DOHH2 (cell line): ENCODE measurements around the gene FBXO31.

ENCODE experiments used
- H3F3A ChIP-seq: fragments of 200-600 bp; sonication (generic), shearing (Covaris generic); 2 replicates; pipeline ENCODE4 v1.6.0; 2016; ENCODE audit warnings: antibody characterized with exemption, mild to moderate bottlenecking; ENCODE audit not compliant: control insufficient read depth, insufficient read depth
- H3K27ac ChIP-seq: fragments of 200-600 bp; sonication (generic); 2 replicates; pipeline ENCODE4 v1.5.1; 2014; ENCODE audit warnings: low read depth, mild to moderate bottlenecking, low read length, moderate library complexity
- H3K27me3 ChIP-seq: fragments of 200-600 bp; sonication (generic); 2 replicates; pipeline ENCODE4 v1.6.1; 2014; ENCODE audit warnings: mild to moderate bottlenecking, low read length, mixed read lengths; ENCODE audit not compliant: control insufficient read depth
- H3K36me3 ChIP-seq: fragments of 200-600 bp; sonication (generic); 2 replicates; pipeline ENCODE4 v1.6.1; 2014; ENCODE audit warnings: mild to moderate bottlenecking, low read length, moderate library complexity, mixed read lengths; ENCODE audit not compliant: control insufficient read depth
- H3K4me1 ChIP-seq: fragments of 200-600 bp; sonication (generic); 2 replicates; pipeline ENCODE4 v1.6.1; 2014; ENCODE audit warnings: mild to moderate bottlenecking, low read length, mixed read lengths; ENCODE audit not compliant: control insufficient read depth
- H3K4me2 ChIP-seq: fragments of 200-600 bp; sonication (generic); 2 replicates; pipeline ENCODE4 v1.6.0; 2014; ENCODE audit warnings: mild to moderate bottlenecking, low read length, moderate library complexity
- H3K4me3 ChIP-seq: fragments of 200-600 bp; sonication (generic); 2 replicates; pipeline ENCODE4 v1.5.1; 2014; ENCODE audit warnings: mild to moderate bottlenecking, low read length, mixed read lengths
- H3K79me2 ChIP-seq: fragments of 200-600 bp; sonication (generic); 2 replicates; pipeline ENCODE4 v1.6.1; 2014; ENCODE audit warnings: mild to moderate bottlenecking, low read length, mixed read lengths; ENCODE audit not compliant: control insufficient read depth
- H3K9me2 ChIP-seq: fragments of 200-600 bp; sonication (generic); replicated peaks from 2 replicates; pipeline ENCODE4 v1.6.1; 2014; ENCODE audit warnings: mild to moderate bottlenecking, low read length, mixed read lengths; ENCODE audit not compliant: control insufficient read depth
- H3K9me3 ChIP-seq: fragments of 200-600 bp; sonication (generic); 2 replicates; pipeline ENCODE4 v1.6.1; 2014; ENCODE audit warnings: antibody characterized with exemption, low read length, mixed read lengths; ENCODE audit not compliant: control insufficient read depth, insufficient read depth
- H4K20me1 ChIP-seq: fragments of 200-600 bp; sonication (generic); 2 replicates; pipeline ENCODE4 v1.6.0; 2014; ENCODE audit warnings: low read depth, mild to moderate bottlenecking, antibody characterized with exemption, low read length, moderate library complexity; ENCODE audit not compliant: control insufficient read depth, insufficient read depth
- CTCF ChIP-seq: fragments of 200-600 bp; sonication (generic); IDR thresholded peaks from one replicate; pipeline ENCODE4 v1.5.1; 2014; ENCODE audit warnings: antibody characterized with exemption, mild to moderate bottlenecking, low read depth, low read length; ENCODE audit not compliant: poor library complexity, severe bottlenecking
- EZH2phosphoT487 ChIP-seq: fragments of 200-600 bp; sonication (generic); IDR thresholded peaks from 2 replicates; pipeline ENCODE4 v1.6.1; 2017; ENCODE audit warnings: borderline replicate concordance, mild to moderate bottlenecking, antibody characterized with exemption, low read length, moderate library complexity, mixed read lengths

Gene FBXO31

GRCh38 chr16:87351320-87351698 is 32.3 kb downstream of the FBXO31 start:
- TF ChIP-seq CTCF, result no peak
- TF ChIP-seq EZH2phosphoT487, result no peak
- Histone ChIP-seq H4K20me1 (no peaks in the 10 kb centered on the region), H3K27me3 (no peaks in the 10 kb centered on the region), H3K4me3 (no peak overlapping the region), H3K9me2 (no peaks in the 10 kb centered on the region), H3K4me2 (no peak overlapping the region), H3K79me2 (peaks cover 10% of the 10 kb centered on the region; the same call in 1 of the 2 replicates), H3K36me3 (peaks cover 8% of the 10 kb centered on the region; the same call in 1 of the 2 replicates), H3F3A (no peaks in the 10 kb centered on the region), H3K27ac (no peak overlapping the region), H3K9me3 (no peaks in the 10 kb centered on the region), H3K4me1 (no peaks in the 10 kb centered on the region)

- Histone ChIP-seq H3K27me3 (no peaks in the 10 kb centered on the region), H3K4me2 (no peak overlapping the region), H3K4me1 (peaks cover 3% of the 10 kb centered on the region), H3K9me2 (no peaks in the 10 kb centered on the region), H3K4me3 (no peak overlapping the region), H4K20me1 (no peaks in the 10 kb centered on the region), H3K36me3 (peaks cover 13% of the 10 kb centered on the region; the same call in 1 of the 2 replicates), H3K9me3 (no peaks in the 10 kb centered on the region), H3F3A (no peaks in the 10 kb centered on the region), H3K27ac (no peak overlapping the region), H3K79me2 (peaks cover 10% of the 10 kb centered on the region; the same call in 1 of the 2 replicates)
- TF ChIP-seq CTCF (no peak), EZH2phosphoT487 (no peak)
Measured at GRCh38 chr16:87350681-87351319, 32.8 kb downstream of the FBXO31 start.

- H3F3A ChIP-seq, result no peaks in the 10 kb centered on the region
- H3K9me2 ChIP-seq, result no peaks in the 10 kb centered on the region
- peaks cover 13% of the 10 kb centered on the region; the same call in 1 of the 2 replicates for H3K36me3 ChIP-seq
- TF ChIP-seq CTCF (no peak), EZH2phosphoT487 (no peak)
- peaks cover 9% of the 10 kb centered on the region for H3K4me1 ChIP-seq
- no peaks in the 10 kb centered on the region for H3K9me3 ChIP-seq
- H3K4me3 ChIP-seq, result no peak overlapping the region
- no peak overlapping the region for H3K27ac ChIP-seq
- H3K79me2 ChIP-seq, result peaks cover 10% of the 10 kb centered on the region; the same call in 1 of the 2 replicates
- no peaks in the 10 kb centered on the region for H4K20me1 ChIP-seq
- H3K27me3 ChIP-seq, result no peaks in the 10 kb centered on the region
- no peak overlapping the region for H3K4me2 ChIP-seq
Measured at GRCh38 chr16:87350031-87350430, 33.5 kb downstream of the FBXO31 start.
